HepG2 (cell line): ENCODE data around the gene AK8. TPM values are rescaled to one million over a fixed set of nuclear protein-coding genes. Genes with fewer than 3 reads are reported as not detected.

Experiments used
- AKAP8 ChIP-seq: sonication (generic); formaldehyde crosslinking; IDR thresholded peaks from 2 replicates; pipeline ENCODE4 v1.5.1; 2020; ENCODE audit warnings: mild to moderate bottlenecking, missing genetic modification reagents
- ARID2 ChIP-seq: sonication (generic); formaldehyde crosslinking; IDR thresholded peaks from 2 replicates; pipeline ENCODE4 v1.8.1; 2022; ENCODE audit warnings: mild to moderate bottlenecking, missing genetic modification reagents, borderline replicate concordance
- ARID3A ChIP-seq: IDR thresholded peaks from 2 replicates; pipeline ENCODE4 v1.6.1; 2012; ENCODE audit warnings: low read depth, low read length, improper control_type of control experiment
- ATAD3A ChIP-seq: sonication (generic); formaldehyde crosslinking; IDR thresholded peaks from 2 replicates; pipeline ENCODE4 v1.4.0; 2020; ENCODE audit warnings: missing genetic modification reagents
- DR1 ChIP-seq: sonication (generic); formaldehyde crosslinking; IDR thresholded peaks from 2 replicates; pipeline ENCODE4 v1.8.0; 2021; ENCODE audit warnings: mild to moderate bottlenecking, missing genetic modification reagents, inconsistent platforms
- FOXA3 ChIP-seq: IDR thresholded peaks from 2 replicates; pipeline ENCODE4 v1.6.1; 2016; ENCODE audit warnings: missing genetic modification reagents, missing compliant biosample characterization
- GABPA ChIP-seq, 2 experiments: IDR thresholded peaks; 2 replicates each; pipeline ENCODE4 v1.6.1; 2011 to 2016; ENCODE audit warnings: low read depth in 2 of 2, low read length in 1 of 2, missing biosample characterization in 1 of 2, missing genetic modification characterization in 1 of 2
- GATA4 ChIP-seq: sonication (generic); IDR thresholded peaks from 2 replicates; pipeline ENCODE4 v1.6.1; 2016; ENCODE audit warnings: antibody characterized with exemption, low read depth, borderline replicate concordance
- GATAD2A ChIP-seq: IDR thresholded peaks from 2 replicates; pipeline ENCODE4 v1.6.1; 2016
- HNRNPH1 ChIP-seq: fragments of 200-400 bp; formaldehyde crosslinking; optimal IDR thresholded peaks from 2 replicates; pipeline ENCODE3; 2017; ENCODE audit warnings: mild to moderate bottlenecking, low read depth, low read length
- HNRNPLL ChIP-seq: fragments of 200-400 bp; formaldehyde crosslinking; IDR thresholded peaks from 2 replicates; pipeline ENCODE4 v1.6.1; 2017; ENCODE audit warnings: mild to moderate bottlenecking, low read depth, low read length; ENCODE audit not compliant: poor library complexity, severe bottlenecking
- IRF2 ChIP-seq: IDR thresholded peaks from 2 replicates; pipeline ENCODE4 v1.6.1; 2018; ENCODE audit warnings: missing genetic modification reagents, missing compliant biosample characterization
- MLLT10 ChIP-seq: sonication (generic); formaldehyde crosslinking; IDR thresholded peaks from 2 replicates; pipeline ENCODE4 v1.4.0; 2020; ENCODE audit warnings: missing genetic modification reagents
- REL ChIP-seq: sonication (generic); formaldehyde crosslinking; conservative IDR thresholded peaks from 2 replicates; pipeline ENCODE4 v1.8.0; 2022; ENCODE audit warnings: mild to moderate bottlenecking, missing genetic modification reagents, moderate library complexity
- SIN3A ChIP-seq: IDR thresholded peaks from 2 replicates; pipeline ENCODE4 v1.6.1; 2011; ENCODE audit warnings: low read depth, mild to moderate bottlenecking, control low read depth, low read length, borderline replicate concordance
- SPEN ChIP-seq: sonication (generic); formaldehyde crosslinking; IDR thresholded peaks from 2 replicates; pipeline ENCODE4 v1.5.1; 2020; ENCODE audit warnings: low read depth, mild to moderate bottlenecking, missing genetic modification reagents
- SRSF9 ChIP-seq: fragments of 200-400 bp; formaldehyde crosslinking; IDR thresholded peaks from 2 replicates; pipeline ENCODE4 v1.6.1; 2018; ENCODE audit warnings: borderline replicate concordance, mild to moderate bottlenecking, low read depth, low read length; ENCODE audit not compliant: insufficient read depth, poor library complexity, severe bottlenecking
- ZNF235 ChIP-seq: sonication (generic); formaldehyde crosslinking; IDR thresholded peaks from 2 replicates; pipeline ENCODE4 v1.8.1; 2023; ENCODE audit warnings: mild to moderate bottlenecking, missing genetic modification reagents, borderline replicate concordance
- ZNF333 ChIP-seq: sonication (generic); formaldehyde crosslinking; IDR thresholded peaks from 2 replicates; pipeline ENCODE4 v1.4.0; 2020; ENCODE audit warnings: mild to moderate bottlenecking, missing genetic modification reagents, borderline replicate concordance
- ZNF605 ChIP-seq: sonication (generic); formaldehyde crosslinking; IDR thresholded peaks from 2 replicates; pipeline ENCODE4 v1.8.0; 2022; ENCODE audit warnings: mild to moderate bottlenecking, missing genetic modification reagents
- ZNF607 ChIP-seq: sonication (generic); formaldehyde crosslinking; IDR thresholded peaks from 2 replicates; pipeline ENCODE4 v1.5.1; 2020; ENCODE audit warnings: missing genetic modification reagents, mild to moderate bottlenecking, borderline replicate concordance
- ZNF777 ChIP-seq: sonication (generic); formaldehyde crosslinking; IDR thresholded peaks from 2 replicates; pipeline ENCODE4 v1.4.0; 2020; ENCODE audit warnings: missing genetic modification reagents
- polyA plus RNA-seq, 8 experiments: library from polyadenylated mRNA; depleted of rRNA in 3 of 8; stranded (reverse) in 7 of 8; unstranded in 1 of 8; fragments of >200 nt; fragmentation: Illumina TruSeq in 4 of 8; extraction: Trizol in 4 of 8; gene quantifications; 2 replicates each; pipeline versions ENCODE4 v1.2.1 to v1.2.3, GENCODE V29; 2011 to 2016; ENCODE audit warnings: low read depth in 4 of 8, missing spikeins in 1 of 8, mixed read lengths in 1 of 8; ENCODE audit not compliant: insufficient read depth in 1 of 8
- total RNA-seq, 5 experiments: library from RNA; depleted of rRNA; stranded (reverse); fragments of >200 nt; fragmentation: Illumina TruSeq; extraction: Trizol; gene quantifications; 2 replicates each; pipeline ENCODE4 v1.2.3, GENCODE V29; 2016; ENCODE audit warnings: low read depth in 1 of 5
- TF ChIP-seq, protein P1 (sequence below): sonication (generic); formaldehyde crosslinking; IDR thresholded peaks from 2 replicates; pipeline ENCODE4 v1.5.0; 2020; ENCODE audit warnings: missing genetic modification reagents
- TF ChIP-seq, protein P2 (sequence below): sonication (generic); formaldehyde crosslinking; IDR thresholded peaks from 2 replicates; pipeline ENCODE4 v1.4.0; 2020; ENCODE audit warnings: missing genetic modification reagents, mild to moderate bottlenecking, borderline replicate concordance

The AK8 gene
- total and polyA plus RNA-seq, 2 of the 13 experiments (the other 11 are each of a cell fraction or from before 2014, with no cell fraction given): 0.11 TPM; not detected in 1

GRCh38 chr9:132800038-132800648 lies 77.9 kb downstream of the AK8 start (continued):
- TF ChIP-seq SRSF9: no peak
- peak; percentile 20 for TF ChIP-seq HNRNPLL
- no peak for TF ChIP-seq ARID2 (CRISPR knock-in tag)
- no peak for TF ChIP-seq ZNF777 (CRISPR knock-in tag)
- TF ChIP-seq FOXA3 (CRISPR knock-in tag): peak; percentile 63
- TF ChIP-seq IRF2 (CRISPR knock-in tag): no peak
- TF ChIP-seq GATAD2A (CRISPR knock-in tag): no peak
- TF ChIP-seq ZNF605 (CRISPR knock-in tag): no peak
- TF ChIP-seq GABPA (IDR thresholded peaks at IDR 0.05; ENCODE audit: low read depth, low read length): no peak
- no peak for TF ChIP-seq GABPA (CRISPR knock-in tag; IDR thresholded peaks at IDR 0.05; ENCODE audit: low read depth)
- TF ChIP-seq MLLT10 (CRISPR knock-in tag): no peak
- no peak for TF ChIP-seq DR1 (CRISPR knock-in tag)
- no peak for TF ChIP-seq ZNF607 (CRISPR knock-in tag)
- TF ChIP-seq GATA4: no peak
- no peak for TF ChIP-seq ATAD3A (CRISPR knock-in tag)
- no peak for TF ChIP-seq REL (CRISPR knock-in tag)
- TF ChIP-seq HNRNPH1: no peak
- TF ChIP-seq, protein P1, sequence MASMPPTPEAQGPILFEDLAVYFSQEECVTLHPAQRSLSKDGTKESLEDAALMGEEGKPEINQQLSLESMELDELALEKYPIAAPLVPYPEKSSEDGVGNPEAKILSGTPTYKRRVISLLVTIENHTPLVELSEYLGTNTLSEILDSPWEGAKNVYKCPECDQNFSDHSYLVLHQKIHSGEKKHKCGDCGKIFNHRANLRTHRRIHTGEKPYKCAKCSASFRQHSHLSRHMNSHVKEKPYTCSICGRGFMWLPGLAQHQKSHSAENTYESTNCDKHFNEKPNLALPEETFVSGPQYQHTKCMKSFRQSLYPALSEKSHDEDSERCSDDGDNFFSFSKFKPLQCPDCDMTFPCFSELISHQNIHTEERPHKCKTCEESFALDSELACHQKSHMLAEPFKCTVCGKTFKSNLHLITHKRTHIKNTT: no peak
- no peak for TF ChIP-seq ARID3A
- TF ChIP-seq AKAP8 (CRISPR knock-in tag): no peak
- no peak for TF ChIP-seq ZNF235 (CRISPR knock-in tag)
- TF ChIP-seq SIN3A: no peak
- TF ChIP-seq, protein P2, sequence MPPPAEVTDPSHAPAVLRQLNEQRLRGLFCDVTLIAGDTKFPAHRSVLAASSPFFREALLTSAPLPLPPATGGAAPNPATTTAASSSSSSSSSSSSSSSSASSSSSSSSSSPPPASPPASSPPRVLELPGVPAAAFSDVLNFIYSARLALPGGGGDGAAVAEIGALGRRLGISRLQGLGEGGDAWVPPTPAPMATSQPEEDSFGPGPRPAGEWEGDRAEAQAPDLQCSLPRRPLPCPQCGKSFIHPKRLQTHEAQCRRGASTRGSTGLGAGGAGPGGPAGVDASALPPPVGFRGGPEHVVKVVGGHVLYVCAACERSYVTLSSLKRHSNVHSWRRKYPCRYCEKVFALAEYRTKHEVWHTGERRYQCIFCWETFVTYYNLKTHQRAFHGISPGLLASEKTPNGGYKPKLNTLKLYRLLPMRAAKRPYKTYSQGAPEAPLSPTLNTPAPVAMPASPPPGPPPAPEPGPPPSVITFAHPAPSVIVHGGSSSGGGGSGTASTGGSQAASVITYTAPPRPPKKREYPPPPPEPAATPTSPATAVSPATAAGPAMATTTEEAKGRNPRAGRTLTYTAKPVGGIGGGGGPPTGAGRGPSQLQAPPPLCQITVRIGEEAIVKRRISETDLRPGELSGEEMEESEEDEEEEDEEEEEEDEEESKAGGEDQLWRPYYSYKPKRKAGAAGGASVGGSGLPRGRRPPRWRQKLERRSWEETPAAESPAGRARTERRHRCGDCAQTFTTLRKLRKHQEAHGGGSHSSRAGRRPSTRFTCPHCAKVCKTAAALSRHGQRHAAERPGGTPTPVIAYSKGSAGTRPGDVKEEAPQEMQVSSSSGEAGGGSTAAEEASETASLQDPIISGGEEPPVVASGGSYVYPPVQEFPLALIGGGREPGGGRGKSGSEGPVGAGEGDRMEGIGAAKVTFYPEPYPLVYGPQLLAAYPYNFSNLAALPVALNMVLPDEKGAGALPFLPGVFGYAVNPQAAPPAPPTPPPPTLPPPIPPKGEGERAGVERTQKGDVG (CRISPR knock-in tag): no peak
- no peak for TF ChIP-seq ZNF333 (CRISPR knock-in tag)
- TF ChIP-seq SPEN (CRISPR knock-in tag): no peak
